HepG2 (cell line): ENCODE data around the gene SAA1. TPM values are rescaled to one million over a fixed set of nuclear protein-coding genes. Genes with fewer than 3 reads are reported as not detected.
A peak's percentile ranks its signal among the peaks of the same experiment; 100 is the strongest.

Source experiments
- FOXC1 ChIP-seq: sonication (generic); formaldehyde crosslinking; IDR thresholded peaks from 2 replicates; pipeline ENCODE4 v1.8.0; 2022; ENCODE audit warnings: mild to moderate bottlenecking, missing genetic modification reagents, borderline replicate concordance
- FOXP4 ChIP-seq: sonication (generic); formaldehyde crosslinking; IDR thresholded peaks from 2 replicates; pipeline ENCODE4 v1.4.0; 2020; ENCODE audit warnings: missing genetic modification reagents
- KAT2B ChIP-seq: fragments of 150-350 bp; IDR thresholded peaks from 2 replicates; pipeline ENCODE4 v1.6.1; 2014; ENCODE audit warnings: low read depth, low read length, borderline replicate concordance
- MED1 ChIP-seq: sonication (generic); formaldehyde crosslinking; IDR thresholded peaks from 2 replicates; pipeline ENCODE4 v1.4.0; 2020; ENCODE audit warnings: missing genetic modification reagents
- POGK ChIP-seq: sonication (generic); formaldehyde crosslinking; conservative IDR thresholded peaks from 2 replicates; pipeline ENCODE4 v1.8.0; 2022; ENCODE audit warnings: mild to moderate bottlenecking, moderate library complexity, missing genetic modification reagents
- POGZ ChIP-seq: sonication (generic); formaldehyde crosslinking; IDR thresholded peaks from 2 replicates; pipeline ENCODE4 v1.4.0; 2020; ENCODE audit warnings: mild to moderate bottlenecking, missing genetic modification reagents
- RARA ChIP-seq: IDR thresholded peaks from 2 replicates; pipeline ENCODE4 v1.6.1; 2016; ENCODE audit warnings: missing genetic modification reagents, missing compliant biosample characterization
- RXRB ChIP-seq: IDR thresholded peaks from 2 replicates; pipeline ENCODE4 v1.6.1; 2016; ENCODE audit warnings: borderline replicate concordance, missing genetic modification reagents, missing compliant biosample characterization
- TFE3 ChIP-seq: IDR thresholded peaks from 2 replicates; pipeline ENCODE4 v1.6.1; 2016
- U2AF1 ChIP-seq: fragments of 200-400 bp; formaldehyde crosslinking; optimal IDR thresholded peaks from 2 replicates; pipeline ENCODE3; 2017; ENCODE audit warnings: mild to moderate bottlenecking, low read depth, low read length
- ZBTB43 ChIP-seq: sonication (generic); formaldehyde crosslinking; conservative IDR thresholded peaks from 2 replicates; pipeline ENCODE4 v1.4.0; 2020; ENCODE audit warnings: missing genetic modification reagents
- ZFP62 ChIP-seq: sonication (generic); formaldehyde crosslinking; IDR thresholded peaks from 2 replicates; pipeline ENCODE4 v1.4.0; 2020; ENCODE audit warnings: missing genetic modification reagents
- ZNF205 ChIP-seq: IDR thresholded peaks from 2 replicates; pipeline ENCODE4 v1.6.1; 2018; ENCODE audit warnings: missing biosample characterization, missing genetic modification reagents
- ZNF280B ChIP-seq: sonication (generic); formaldehyde crosslinking; IDR thresholded peaks from 2 replicates; pipeline ENCODE4 v1.5.0; 2020; ENCODE audit warnings: missing genetic modification reagents, mild to moderate bottlenecking, borderline replicate concordance
- ZNF644 ChIP-seq: IDR thresholded peaks from 2 replicates; pipeline ENCODE4 v1.6.1; 2016; ENCODE audit warnings: low read depth
- ZNF660 ChIP-seq: sonication (generic); formaldehyde crosslinking; IDR thresholded peaks from 2 replicates; pipeline ENCODE4 v1.5.1; 2020; ENCODE audit warnings: mild to moderate bottlenecking, low read depth, missing genetic modification reagents, borderline replicate concordance
- ZNF710 ChIP-seq: sonication (generic); formaldehyde crosslinking; IDR thresholded peaks from 2 replicates; pipeline ENCODE4 v1.5.0; 2020; ENCODE audit warnings: mild to moderate bottlenecking, missing genetic modification reagents, borderline replicate concordance
- polyA plus RNA-seq, 8 experiments: library from polyadenylated mRNA; depleted of rRNA in 3 of 8; stranded (reverse) in 7 of 8; unstranded in 1 of 8; fragments of >200 nt; fragmentation: Illumina TruSeq in 4 of 8; extraction: Trizol in 4 of 8; gene quantifications; 2 replicates each; pipeline versions ENCODE4 v1.2.1 to v1.2.3, GENCODE V29; 2011 to 2016; ENCODE audit warnings: low read depth in 4 of 8, missing spikeins in 1 of 8, mixed read lengths in 1 of 8; ENCODE audit not compliant: insufficient read depth in 1 of 8
- total RNA-seq, 5 experiments: library from RNA; depleted of rRNA; stranded (reverse); fragments of >200 nt; fragmentation: Illumina TruSeq; extraction: Trizol; gene quantifications; 2 replicates each; pipeline ENCODE4 v1.2.3, GENCODE V29; 2016; ENCODE audit warnings: low read depth in 1 of 5
- TF ChIP-seq, protein P1 (sequence below): IDR thresholded peaks from 2 replicates; pipeline ENCODE4 v1.6.1; 2016; ENCODE audit warnings: missing compliant biosample characterization, missing genetic modification reagents, borderline replicate concordance

SAA1 gene
- total and polyA plus RNA-seq, 2 of the 13 experiments (the other 11 are each of a cell fraction or from before 2014, with no cell fraction given) = not detected

GRCh38 chr11:18239655-18240054 is 26.4 kb upstream of the SAA1 start (continued):
- TF ChIP-seq, protein P1, sequence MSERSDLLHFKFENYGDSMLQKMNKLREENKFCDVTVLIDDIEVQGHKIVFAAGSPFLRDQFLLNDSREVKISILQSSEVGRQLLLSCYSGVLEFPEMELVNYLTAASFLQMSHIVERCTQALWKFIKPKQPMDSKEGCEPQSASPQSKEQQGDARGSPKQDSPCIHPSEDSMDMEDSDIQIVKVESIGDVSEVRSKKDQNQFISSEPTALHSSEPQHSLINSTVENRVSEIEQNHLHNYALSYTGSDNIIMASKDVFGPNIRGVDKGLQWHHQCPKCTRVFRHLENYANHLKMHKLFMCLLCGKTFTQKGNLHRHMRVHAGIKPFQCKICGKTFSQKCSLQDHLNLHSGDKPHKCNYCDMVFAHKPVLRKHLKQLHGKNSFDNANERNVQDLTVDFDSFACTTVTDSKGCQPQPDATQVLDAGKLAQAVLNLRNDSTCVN (CRISPR knock-in tag) = no peak
- TF ChIP-seq RXRB = peak; percentile 12; the same call in 1 of the 2 replicates
- peak; percentile 57; the same call in 1 of the 2 replicates for TF ChIP-seq POGZ (CRISPR knock-in tag)
- peak; percentile 75 for TF ChIP-seq RARA (CRISPR knock-in tag)
- peak; percentile 30; the same call in 1 of the 2 replicates for TF ChIP-seq ZNF710 (CRISPR knock-in tag)
- no peak for TF ChIP-seq ZNF660
- TF ChIP-seq TFE3 (CRISPR knock-in tag) = 0 out of 2 replicates have a peak, but pooled peaks have one; percentile 17
- no peak for TF ChIP-seq POGK
- peak; percentile 92 for TF ChIP-seq ZNF644
- no peak for TF ChIP-seq KAT2B
- TF ChIP-seq FOXC1 (CRISPR knock-in tag) = no peak
- no peak for TF ChIP-seq U2AF1
- peak; percentile 55 for TF ChIP-seq MED1 (CRISPR knock-in tag)
- TF ChIP-seq ZFP62 (CRISPR knock-in tag) = no peak
- TF ChIP-seq ZBTB43 (CRISPR knock-in tag) = no peak
- peak; percentile 22; the same call in 1 of the 2 replicates for TF ChIP-seq ZNF205 (CRISPR knock-in tag)
- TF ChIP-seq ZNF280B (CRISPR knock-in tag) = no peak
- TF ChIP-seq FOXP4 = peak; percentile 47; the same call in 1 of the 2 replicates
